IPS DF 19.7 (cell line): ENCODE measurements around the gene DIO3.
"Not testable (repeated sequence)": the region's sequence is repeated elsewhere in the genome, so short reads cannot be mapped to it uniquely, and the experiment has no call there.

Experiments
- DNase-seq: peaks from one replicate; pipeline ENCODE4 v3.0.0-alpha.2; 2013; ENCODE audit warnings: low read depth, low spot score

Gene DIO3

GRCh38 chr14:101542391-101542790 lies 18.9 kb upstream of the DIO3 start:
- no peak for DNase-seq

- no peak for DNase-seq
Measured at GRCh38 chr14:101543814-101544213, 17.5 kb upstream of the DIO3 start.

- DNase-seq, result no peak
Measured at GRCh38 chr14:101544550-101544949, 16.7 kb upstream of the DIO3 start.

- DNase-seq, result no peak
Measured at GRCh38 chr14:101546706-101547105, 14.6 kb upstream of the DIO3 start.

DNA sequence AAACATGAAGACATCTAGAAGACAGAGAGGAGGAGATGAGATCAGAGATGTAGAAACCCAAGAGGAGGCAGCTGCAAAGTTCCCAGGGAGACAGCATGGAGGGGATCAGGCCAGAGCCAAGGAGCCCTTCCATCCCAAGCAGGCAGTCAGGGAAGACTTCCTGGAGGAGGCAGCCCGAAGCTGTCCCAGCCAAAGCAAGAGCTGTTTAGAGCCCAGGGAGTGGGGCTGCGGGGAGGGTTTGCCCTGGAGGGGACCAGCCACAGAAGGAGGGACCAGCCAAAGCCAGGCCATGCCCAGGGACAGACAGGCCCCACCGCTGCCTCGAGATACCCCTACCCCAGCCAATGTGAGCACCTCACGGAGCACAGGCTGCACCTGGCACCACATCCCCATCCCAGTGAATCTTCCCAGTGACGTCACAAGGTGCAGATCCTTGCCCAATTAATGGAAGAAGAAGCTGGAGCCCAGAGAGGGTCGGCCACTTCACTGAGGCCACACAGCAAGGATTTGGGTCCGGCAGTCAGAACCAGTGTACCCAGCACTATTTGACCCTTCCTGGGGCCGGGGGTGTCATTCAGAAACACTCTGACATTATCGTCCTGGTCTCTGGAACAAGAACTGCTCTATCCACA lies 14.1 kb upstream of the DIO3 start:
- DNase-seq, result no peak

DNA sequence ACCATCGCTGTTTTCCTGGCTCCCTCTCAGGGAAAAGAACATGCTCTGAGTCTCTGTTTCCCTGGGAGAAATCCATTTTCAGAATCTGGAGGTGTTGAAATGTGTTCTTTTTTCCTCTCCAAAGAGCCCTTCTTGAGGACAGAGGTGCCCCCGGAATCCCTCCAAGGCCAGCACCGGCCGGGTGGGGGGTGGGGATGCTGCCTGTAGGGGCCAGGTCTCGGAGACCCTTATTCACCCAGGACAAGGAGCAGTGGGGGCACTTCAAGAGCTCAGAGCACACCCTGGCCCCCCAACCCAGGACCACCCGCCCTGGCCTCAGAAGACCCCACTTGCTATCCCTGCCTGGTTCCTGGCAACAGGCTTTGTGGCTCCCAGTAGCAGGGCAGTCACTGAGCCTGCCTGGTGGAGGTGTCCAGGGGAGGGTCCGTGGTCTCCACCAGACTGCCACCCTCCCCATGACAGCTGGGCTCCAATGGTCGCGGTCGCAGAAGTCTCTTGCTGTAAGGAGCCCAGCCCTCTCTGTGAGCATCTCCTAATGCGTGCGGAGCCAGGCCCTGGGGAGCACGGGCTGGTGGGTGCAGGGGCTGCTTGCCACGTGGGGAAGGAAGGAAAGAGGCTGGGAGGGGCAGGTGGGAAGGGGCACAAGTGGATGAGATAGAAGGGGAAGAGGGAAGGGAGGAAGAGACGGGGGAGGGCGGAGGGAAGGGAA lies 13.2 kb upstream of the DIO3 start:
- DNase-seq, result no peak

GRCh38 chr14:101548710-101549109 lies 12.6 kb upstream of the DIO3 start:
- DNase-seq, result no peak

DNA sequence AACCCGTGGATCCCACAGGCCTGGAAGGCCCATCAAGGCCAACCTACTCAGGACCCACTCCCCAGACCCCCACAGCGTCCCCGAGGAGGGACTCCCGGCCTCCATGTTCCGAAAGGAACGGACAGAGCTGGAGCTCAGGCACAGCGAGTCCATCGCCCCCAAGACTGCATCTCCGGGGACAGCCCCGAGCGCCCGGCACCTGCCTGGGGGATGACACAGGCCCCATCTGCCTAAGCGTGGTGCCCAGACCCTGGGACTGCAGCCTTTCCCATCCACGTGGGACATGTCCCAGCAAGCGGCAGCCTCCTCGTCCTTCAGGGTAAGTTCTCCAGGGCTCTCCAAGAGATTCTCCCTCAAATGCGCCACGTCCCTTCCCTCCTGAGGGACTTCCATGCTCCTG lies 12.1 kb upstream of the DIO3 start:
- DNase-seq, result no peak

- not testable (repeated sequence) for DNase-seq
Measured at GRCh38 chr14:101550202-101550912, 10.9 kb upstream of the DIO3 start.

DNA sequence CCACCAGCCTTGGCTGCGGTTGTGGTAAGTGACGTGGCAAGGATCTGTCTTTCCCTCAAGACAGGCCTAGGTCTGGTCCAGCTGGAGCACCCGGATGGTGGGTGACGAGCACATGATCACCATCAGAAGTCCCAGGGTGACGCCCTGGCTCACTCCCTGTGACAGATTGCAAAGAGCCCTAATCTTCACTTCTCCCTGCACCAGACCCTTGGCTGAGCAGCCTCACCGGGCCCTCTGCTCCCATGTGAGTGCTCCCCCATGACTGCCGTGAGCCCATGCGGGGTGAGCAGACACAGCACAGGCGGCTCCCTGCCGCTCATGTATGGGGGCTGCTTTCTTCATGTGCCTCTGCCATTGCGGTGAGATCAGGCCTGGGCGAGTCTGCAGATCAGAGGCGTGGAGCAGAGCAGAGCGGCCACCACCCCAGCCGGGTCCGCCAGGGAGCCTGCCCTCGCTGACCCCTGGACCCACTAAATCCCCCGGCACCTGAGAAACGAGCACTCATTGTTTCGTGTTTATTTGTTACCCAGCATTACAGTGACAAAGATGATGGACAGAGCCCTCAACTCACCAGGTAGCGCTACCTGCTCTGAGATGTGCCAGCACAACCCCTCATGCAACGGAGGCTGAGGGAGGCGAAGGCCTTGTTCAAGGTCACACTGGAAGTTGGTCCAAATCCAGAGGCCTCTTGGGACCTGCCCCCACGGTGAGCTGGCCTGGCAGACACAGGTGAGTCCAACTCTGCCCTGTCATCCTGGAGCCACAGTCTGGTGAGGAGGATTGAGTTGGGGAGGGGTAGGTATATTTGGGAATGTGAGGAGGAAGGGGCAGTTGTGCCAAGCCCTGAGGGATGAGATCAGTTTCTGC lies 9.3 kb upstream of the DIO3 start:
- no peak for DNase-seq

GRCh38 chr14:101552786-101553231 lies 8.5 kb upstream of the DIO3 start:
- no peak for DNase-seq

DNA sequence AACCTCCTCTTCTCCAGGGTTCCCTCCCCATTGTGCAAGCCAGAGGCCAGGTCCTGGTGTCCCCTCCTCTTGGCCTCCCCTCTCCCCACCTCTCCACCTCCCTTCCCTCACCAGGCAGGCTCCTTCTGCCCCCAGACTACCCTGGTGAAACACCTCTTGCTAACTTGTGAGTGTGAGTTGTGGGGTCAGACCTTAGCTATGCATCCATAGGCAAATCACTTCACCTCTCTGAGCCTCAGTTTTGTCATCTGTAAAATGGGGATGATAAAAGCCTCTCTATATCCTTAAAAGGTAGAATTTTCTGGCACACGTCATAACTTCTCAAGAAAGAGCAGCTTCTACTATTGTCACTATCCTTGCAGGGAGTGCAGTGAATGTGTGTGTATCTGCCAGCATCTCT lies 7.9 kb upstream of the DIO3 start:
- no peak for DNase-seq

DNA sequence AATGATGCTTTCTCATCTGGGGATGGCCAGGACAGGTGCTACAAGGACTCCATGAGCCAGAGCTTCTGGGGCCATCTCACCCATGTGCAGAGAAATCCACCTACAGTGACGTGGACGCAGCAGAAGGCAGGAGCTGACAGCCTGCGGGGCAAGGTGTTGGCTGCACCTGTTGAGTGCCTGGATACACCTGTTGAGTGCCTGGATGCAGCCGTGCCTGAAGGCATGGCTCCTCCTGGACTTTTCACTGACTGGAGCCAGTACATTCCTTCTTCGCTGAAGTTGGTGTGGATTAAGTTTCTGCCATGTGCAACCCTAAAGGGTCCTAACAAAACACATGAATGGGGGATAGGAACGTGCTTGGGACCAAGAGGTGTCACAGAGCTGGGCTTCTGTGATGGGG lies 7.4 kb upstream of the DIO3 start:
- DNase-seq, result no peak

- DNase-seq, result no peak
Measured at GRCh38 chr14:101554991-101555668, 6.2 kb upstream of the DIO3 start.

- not testable (repeated sequence) for DNase-seq
Measured at GRCh38 chr14:101555669-101556043, 5.6 kb upstream of the DIO3 start.

DNA sequence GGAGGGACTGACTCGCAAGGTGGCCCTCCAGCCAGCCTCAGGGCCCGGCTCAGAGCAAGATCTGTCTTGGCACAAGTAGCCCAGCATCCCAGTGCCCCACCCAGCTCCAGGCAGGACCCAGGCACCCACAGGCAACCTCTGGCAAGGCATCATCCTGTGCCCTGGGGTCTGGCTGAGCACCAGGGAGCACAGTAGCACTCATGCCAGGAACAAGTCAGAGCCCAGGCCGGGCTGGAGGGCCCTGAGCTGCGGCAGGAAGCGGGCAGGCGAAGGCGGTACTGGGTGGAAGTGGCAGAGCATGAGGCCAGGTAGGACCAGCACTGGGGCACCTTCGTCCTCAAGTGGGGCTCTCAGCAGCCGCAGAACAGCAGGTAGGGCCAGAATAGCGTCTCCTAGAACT lies 5.2 kb upstream of the DIO3 start:
- no peak for DNase-seq

DNA sequence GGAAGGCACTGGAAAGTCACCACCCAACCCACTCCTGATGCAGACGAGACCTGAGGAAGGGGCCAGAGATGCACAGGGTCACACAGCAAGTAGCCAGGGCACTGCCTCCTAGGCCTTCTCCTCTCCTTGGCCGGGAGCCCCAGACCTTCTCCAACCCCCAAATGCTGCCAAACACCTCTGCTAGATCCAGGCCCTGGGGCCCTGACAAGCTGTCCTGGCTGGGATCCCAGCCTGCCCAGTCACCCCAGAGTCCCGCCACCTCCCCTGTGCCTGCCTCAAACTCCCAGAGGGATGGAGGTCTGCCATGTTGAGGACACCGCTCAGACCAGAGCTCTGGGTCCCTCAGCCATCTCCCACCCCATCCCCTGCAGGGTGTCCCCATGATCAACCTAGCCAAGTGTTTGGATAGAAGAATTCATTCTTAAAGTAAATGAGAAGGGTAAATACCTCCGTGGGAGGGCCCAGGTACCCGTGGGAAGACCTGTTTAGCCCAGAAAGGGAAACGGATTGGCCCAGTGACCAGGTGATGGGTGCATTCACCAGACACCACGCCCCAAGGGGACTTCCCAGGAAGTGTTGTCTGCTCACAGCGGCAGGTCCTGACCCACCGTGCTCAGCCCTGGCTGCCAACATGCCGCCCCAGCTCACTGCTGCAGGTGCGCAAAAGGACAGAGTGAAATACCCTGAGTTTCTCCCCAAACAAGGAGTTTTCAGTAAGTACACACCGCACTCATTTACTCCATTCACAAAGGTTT lies 4.6 kb upstream of the DIO3 start:
- DNase-seq, result no peak

DNA sequence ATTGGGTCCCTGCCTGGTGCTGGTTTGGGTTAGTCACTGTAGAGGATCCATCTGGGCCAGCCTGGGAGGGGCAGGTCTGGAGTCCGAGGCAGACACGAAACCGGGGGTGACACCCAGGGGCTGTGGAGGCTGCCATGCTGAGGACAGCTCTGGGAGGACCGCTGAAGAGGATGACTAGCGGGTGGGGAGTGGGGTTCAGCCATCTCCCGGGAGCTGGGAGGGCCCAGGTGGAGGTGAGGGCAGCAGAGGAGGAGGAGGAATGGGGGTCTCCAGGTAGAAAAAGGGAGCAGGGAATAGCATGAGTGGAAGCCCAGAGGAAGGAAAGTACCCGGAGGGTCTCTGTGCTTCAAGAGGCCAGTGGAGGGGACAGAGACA lies 4.0 kb upstream of the DIO3 start:
- DNase-seq, result no peak

DNA sequence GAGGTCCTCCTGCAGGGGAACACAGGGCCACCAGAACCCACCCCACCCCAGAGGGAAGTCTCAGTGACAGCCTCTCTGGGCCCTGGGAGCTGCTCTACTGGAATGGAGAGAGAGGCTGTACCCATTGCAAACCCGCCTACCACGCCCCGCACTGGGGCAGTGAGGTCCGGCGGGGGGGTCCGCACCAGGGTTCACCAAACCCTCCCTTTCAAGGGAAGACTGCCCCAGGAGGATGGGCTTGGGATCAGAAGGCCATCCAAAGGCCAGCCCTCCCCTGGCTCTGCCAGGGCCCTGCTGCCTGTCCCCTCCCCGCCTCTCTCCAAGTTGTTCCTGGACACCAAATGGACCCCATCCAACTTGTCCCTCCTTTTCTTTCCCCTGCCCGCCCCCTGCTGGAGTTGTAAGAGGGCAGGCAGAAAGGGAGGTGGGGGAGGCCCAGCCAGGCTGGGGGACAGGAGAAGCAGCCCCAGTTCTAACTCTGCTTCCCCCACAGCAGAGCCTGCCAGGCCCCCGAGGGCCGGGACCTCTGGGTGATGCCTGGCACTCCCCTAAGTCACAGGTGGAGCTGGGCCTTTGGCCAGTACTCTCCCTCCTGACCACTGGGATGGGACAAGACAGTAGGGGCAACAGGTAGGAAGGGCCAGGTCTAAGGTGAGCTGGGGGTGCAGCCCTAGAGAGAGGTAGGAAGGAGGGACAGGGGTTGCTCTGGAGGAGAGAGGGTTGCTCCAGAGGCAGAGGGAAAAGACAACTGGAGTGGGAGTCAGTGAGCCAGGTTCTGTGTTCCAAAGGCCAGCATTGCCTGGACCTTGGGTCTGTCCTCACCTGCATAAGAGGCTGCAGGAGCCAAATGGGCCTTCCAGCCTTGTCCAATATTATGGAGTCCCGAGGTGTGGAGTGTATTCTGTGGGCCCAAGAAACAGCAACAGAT lies 3.2 kb upstream of the DIO3 start:
- DNase-seq, result no peak
